ENCODE data around the gene GRK2.

GRK2 gene

DNA sequence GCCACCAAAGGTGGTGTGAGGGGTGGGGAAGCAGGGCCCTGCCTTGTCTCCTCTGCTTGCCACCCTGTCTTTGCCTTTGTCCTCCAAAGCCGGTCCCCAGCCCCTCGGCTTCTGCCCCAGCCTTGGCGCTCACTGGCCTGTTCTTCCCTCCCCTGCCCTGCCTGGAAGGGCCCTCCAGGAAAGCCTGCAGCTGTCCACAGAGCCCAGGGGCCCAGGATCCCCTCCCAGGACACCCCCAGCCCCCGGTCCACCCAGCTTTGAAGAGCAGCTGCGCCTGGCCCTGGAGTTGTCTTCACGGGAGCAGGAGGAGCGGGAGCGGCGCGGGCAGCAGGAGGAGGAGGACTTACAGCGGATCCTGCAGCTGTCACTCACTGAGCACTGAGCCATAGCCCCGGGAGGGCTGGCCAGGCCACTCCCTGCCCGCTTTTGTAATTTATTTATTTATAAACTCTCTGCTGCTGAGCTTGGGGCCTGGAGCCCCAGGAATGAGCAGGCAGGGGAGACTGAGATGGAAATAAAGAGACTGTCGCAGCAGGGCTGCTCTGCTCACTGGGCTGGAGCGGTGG lies 35.8 kb downstream of the GRK2 start:
- no peak for DNase-seq

DNA sequence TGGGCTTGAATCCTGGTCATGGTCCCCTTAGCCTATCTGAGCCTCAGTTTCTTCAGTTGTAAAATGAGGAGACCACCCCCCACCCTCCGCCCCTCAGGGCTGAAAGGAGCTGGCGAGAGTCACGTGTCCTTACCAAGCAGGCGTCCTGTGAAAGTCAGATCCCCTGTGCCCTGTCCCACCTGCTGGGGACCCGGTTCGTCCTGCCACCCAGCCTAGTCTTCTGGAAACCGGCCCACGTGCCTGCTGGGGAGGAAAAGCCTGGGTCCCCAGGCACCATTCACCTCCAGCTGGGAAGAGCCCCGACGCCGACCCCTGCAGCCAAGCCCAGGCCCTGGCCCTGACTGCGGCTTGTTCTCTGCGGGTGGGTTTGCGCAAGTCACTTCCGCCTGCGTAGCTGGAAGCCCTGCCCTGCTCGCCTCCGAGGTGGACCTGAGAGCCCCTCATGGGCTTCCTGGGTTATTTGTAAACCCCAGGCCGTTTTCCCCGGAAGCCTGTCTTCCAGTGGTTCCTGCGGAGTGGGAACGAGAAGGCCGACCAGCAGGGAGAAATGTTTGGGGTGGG lies 36.4 kb downstream of the GRK2 start:
- DNase-seq, result no peak

DNA sequence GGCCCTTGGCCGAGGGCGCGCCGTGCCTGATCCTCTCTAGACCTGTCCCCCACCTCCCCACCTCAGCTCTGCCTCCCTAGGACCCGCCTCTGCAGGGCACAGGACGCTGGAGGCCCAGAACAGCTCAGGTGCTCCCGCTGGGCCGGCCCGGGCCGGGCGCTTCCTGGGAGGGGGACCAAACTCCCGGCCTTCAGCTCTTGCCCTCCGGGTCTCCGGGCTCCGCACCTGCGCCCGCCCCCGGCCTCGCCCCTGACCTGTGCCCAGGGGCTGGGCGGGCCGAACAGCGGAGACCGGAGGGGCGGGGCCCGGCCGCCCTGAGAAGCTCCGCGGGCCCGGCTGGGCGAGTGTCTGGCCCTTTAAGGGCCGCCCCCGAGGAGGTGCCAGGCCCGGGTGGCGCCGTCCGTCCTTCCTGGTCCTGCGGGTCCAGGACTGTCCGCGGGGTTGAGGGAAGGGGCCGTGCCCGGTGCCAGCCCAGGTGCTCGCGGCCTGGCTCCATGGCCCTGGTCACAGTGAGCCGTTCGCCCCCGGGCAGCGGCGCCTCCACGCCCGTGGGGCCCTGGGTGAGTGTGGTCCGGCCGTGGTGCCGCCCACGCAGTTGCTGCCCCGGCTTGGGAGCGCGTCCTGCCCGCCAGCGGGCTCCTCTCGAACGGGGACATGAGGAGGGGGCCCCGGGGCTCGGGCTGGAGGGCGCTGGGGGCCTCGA lies 37.0 kb downstream of the GRK2 start, which contains the start of gene SSH3:
Gene SSH3, plus strand, starts transcription at position 399 of the 703 bp plus-strand sequence. Its CDS starts 96 bp downstream, at position 495.
- peak; percentile 75 for DNase-seq

DNA sequence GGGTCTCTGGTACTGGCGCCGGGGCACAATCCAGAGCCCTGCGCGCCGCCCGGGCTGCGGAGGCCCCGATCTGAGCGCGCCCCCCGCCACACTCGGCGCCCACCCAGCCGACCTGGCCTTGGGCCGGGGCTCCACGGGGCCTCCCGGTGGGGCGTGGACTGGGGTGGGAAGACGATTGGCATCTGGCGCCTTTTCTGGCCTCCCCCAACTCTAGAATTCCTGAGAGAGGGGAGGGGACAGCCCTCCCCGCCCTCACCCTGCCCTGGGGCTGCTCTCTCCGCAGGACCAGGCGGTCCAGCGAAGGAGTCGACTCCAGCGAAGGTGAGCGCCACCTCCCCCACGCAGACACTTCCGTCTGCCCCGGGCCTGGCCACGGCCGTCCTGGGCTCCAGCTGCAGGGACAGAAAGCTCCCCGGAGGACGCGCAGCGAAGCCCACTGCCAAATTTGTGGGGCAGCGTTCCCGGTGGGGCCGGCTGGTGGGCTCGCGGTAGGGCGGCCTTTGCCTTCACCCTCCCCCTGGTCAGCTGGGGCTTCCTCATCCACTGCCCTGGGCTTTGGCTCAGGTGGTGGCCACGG lies 37.6 kb downstream of the GRK2 start:
- no peak for DNase-seq

DNA sequence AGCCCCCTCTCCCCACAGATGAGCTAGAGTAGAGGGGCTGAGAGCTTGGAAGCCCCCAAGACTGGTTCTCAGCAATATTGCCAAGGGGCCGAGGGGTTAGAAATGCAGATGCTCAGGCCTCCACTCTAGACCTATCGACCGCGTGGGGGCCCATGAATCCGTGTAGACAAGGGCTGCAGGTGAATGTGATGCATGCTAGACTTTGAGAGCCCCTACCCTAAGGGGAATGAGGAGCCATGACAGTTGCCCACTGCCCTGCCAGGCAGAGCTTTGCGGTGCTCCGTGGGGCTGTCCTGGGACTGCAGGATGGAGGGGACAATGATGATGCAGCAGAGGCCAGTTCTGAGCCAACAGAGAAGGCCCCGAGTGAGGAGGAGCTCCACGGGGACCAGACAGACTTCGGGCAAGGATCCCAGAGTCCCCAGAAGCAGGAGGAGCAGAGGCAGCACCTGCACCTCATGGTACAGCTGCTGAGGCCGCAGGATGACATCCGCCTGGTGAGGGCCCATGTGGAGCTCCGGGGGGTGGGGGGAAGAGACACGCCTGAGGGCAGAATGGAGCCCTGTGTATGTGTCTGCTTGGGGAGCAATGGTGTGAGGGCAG lies 38.3 kb downstream of the GRK2 start:
- DNase-seq, result no peak

DNA sequence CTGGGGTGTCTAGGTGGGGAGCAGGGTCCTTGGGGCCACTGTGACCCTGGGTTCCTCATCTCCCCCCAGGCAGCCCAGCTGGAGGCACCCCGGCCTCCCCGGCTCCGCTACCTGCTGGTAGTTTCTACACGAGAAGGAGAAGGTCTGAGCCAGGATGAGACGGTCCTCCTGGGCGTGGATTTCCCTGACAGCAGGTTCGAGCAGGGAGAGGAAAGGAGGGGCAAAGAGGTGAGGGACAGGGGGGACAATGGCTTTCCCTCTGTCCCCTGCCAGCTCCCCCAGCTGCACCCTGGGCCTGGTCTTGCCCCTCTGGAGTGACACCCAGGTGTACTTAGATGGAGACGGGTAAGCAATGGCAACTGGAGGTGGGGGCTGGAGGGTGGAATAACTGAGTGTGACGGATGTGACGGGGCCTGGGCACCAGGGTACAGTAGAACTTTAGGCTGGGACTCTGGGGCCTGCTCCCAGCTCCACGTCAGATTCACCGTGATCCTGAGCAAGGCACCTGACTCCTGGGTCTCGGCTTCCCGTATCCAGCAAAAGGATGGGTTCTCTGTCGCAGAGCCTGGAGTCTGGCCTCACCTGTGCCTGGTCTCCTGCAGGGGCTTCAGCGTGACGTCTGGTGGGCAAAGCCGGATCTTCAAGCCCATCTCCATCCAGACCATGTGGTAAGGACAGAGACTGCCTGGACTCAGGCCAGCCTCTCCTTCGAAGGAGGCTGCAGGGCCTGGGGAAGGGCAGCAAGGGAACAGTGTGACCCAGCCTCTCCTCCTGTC lies 40.7 kb downstream of the GRK2 start:
- DNase-seq, result no peak

DNA sequence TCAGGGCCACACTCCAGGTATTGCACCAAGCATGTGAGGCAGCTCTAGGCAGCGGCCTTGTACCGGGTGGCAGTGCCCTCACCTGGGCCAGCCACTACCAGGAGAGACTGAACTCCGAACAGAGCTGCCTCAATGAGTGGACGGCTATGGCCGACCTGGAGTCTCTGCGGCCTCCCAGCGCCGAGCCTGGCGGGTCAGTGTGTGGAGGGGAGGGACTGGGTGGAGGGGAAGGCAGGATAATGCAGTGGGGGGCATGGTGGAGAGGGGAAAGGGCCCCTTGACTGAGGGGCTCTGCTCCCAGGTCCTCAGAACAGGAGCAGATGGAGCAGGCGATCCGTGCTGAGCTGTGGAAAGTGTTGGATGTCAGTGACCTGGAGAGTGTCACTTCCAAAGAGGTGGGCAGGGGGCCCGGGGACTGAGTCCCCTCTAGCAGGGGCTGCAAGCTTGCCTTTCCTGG lies 41.3 kb downstream of the GRK2 start:
- DNase-seq, result no peak

DNA sequence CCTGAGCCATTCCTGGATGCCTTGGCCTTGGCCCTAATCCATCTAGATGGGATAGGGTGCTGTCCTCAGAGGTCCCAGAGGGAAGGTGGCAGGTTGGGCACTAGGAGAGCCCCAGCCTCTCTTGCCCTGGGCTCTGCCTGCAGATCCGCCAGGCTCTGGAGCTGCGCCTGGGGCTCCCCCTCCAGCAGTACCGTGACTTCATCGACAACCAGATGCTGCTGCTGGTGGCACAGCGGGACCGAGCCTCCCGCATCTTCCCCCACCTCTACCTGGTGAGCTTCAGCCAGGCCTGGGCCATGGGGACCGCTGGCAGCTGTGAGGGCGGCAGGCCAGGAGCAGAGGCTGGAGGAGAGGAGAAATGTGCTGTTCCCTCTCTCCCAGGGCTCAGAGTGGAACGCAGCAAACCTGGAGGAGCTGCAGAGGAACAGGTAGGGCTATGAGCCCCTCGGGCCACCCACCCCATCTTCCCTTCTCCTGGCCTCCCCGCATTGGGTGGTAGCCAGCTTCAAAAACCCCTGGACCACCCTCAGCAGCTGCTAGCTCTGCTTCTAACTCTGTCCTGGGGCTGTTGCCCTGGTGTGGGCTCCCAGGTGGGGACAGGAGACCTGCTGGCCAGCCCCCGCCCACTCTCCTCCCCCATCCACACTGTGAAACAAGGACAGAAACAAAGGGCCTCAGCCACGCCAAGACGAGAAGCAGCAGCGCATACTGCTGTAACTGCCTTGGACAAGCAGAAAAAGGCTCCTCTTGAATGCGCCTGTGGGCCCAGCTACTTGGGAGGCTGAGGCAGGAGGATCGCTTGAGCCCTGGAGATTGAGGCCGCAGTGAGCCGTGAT lies 42.0 kb downstream of the GRK2 start:
- no peak for DNase-seq

DNA sequence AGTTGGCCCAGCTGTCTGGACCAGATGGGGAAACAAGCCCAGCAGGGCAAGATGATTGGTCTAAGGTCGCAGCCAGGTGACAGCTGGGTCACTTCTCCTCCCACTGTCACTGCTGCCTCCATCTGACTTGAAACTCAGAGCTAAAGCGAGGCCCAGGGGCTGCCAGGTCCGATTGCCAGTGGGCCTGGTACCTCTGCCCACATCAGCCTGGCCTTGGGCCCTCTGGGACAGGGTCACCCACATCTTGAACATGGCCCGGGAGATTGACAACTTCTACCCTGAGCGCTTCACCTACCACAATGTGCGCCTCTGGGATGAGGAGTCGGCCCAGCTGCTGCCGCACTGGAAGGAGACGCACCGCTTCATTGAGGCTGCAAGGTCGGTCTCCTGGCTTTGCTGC lies 42.9 kb downstream of the GRK2 start:
- no peak for DNase-seq

DNA sequence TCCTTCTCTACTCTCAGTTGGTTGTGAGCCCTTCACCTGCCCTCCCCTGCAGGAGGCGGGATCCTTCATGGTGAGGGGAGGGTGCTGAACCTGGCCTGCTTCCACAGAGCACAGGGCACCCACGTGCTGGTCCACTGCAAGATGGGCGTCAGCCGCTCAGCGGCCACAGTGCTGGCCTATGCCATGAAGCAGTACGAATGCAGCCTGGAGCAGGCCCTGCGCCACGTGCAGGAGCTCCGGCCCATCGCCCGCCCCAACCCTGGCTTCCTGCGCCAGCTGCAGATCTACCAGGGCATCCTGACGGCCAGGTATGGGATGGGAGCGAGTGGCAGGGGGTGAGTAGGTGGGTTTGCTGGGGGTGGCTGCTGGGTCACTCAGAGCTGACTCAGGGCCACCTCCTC lies 43.4 kb downstream of the GRK2 start:
- DNase-seq, result no peak

DNA sequence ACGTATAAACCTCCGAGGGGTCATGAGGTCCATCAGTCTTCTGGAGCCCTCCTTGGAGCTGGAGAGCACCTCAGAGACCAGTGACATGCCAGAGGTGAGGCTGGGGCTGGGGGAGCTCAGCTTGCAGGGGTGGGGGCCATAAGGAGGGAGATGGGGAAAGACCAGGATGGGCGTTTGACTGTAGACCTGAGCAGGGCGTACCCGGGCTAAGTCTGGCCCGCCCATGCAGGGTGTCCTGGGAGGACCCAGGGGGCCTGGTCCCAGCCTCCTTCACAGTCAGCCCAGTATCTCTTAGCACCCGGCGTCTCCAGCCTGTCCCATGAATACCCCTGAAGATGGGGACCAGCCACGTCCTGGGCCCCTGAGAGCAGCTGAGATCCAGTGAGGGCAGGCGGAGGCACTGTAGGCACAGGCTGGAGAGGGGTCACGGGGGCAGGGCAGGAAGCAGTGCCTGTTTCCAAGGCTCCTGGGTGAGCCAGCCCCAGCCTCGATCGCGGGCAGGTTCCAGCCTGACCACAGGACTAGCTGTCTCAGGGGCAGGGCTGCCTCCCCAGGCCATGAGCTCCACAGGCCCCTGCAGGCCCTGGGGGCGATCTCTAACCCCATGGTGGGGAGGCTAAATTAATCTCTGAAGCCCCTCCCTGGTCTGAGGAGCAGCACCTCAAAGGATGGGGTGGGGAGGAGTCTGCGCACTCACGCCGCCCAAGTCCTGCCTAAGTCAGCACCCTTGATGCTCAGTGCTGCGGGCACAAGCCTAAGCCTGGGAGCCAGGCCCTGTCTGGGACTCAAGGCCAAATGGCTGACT lies 44.2 kb downstream of the GRK2 start:
- no peak for DNase-seq

DNA sequence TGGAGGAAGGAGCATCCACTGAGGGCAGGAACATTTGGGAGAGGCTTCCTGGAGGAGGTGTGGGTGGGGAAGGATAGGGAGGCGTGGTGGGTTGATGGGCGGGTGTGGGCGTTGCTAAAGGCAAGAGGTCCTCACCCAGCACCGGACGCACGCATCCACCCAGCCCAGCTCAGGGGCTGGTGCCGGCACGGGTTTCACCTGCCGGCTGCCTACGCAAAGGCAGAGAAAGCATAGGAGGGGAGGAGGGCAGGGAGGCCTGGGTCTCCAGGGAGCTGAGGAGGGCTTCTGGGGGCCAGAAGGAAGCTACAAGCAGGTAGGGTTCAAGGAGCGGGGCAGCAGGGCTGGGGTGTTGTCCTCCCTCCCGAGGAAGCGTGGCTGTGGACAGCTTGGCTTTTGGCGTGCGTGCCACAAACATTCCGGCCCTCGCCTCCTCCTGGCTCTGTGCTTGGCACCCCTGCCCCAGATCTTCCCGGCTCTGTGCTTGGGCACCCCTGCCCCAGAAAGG lies 44.8 kb downstream of the GRK2 start:
- DNase-seq, result no peak

DNA sequence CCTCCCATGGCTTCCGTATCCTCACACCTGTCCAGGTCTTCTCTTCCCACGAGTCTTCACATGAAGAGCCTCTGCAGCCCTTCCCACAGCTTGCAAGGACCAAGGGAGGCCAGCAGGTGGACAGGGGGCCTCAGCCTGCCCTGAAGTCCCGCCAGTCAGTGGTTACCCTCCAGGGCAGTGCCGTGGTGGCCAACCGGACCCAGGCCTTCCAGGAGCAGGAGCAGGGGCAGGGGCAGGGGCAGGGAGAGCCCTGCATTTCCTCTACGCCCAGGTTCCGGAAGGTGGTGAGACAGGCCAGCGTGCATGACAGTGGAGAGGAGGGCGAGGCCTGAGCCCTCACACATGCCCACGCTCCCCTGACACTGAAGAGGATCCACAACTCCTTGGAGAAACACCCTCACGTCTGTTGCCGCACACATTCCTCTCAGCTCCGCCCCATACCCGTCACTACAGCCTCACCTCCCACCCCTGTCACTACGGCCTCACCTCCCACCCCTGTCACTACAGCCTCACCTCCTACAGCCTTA lies 45.3 kb downstream of the GRK2 start:
- DNase-seq, result no peak

DNA sequence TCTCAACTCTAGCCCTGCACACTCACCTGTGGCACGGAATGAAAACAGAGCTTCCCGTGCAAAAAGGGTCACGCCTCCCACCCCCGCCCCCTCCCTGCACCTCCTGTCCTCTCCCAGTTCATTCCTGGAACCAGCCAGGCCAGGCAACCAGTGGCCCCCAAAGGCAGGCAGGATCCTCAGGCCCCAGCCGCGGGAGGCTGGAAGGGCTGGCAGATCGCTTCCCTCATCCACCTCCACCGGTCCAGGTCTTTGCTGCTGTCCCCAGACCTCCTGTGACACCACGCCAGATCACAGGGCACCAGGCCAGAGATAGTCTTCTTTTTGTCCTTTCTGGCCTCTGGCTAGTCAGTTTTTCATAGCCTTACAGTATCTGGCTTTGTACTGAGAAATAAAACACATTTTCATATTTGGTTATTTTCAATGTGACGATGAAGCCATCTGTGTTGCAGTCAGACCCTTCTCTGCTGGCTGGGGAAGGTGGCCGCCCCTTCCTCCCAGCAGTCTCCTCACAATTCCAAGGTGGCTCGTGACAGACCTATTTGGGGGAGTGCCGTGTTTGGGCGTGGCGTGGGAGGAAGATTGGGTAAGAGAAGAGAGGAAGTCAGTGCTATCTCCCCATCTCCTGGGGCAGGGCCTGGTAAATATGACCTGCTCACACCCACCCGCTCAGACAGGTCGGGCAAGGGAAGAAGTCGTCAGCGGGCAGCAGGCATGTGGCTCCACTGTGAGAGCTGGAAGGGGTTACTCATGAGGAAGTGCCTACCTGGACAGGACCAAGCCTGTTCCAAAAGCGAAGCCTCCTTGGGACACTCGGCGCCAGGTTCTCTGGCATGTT lies 46.1 kb downstream of the GRK2 start:
- DNase-seq, result no peak

DNA sequence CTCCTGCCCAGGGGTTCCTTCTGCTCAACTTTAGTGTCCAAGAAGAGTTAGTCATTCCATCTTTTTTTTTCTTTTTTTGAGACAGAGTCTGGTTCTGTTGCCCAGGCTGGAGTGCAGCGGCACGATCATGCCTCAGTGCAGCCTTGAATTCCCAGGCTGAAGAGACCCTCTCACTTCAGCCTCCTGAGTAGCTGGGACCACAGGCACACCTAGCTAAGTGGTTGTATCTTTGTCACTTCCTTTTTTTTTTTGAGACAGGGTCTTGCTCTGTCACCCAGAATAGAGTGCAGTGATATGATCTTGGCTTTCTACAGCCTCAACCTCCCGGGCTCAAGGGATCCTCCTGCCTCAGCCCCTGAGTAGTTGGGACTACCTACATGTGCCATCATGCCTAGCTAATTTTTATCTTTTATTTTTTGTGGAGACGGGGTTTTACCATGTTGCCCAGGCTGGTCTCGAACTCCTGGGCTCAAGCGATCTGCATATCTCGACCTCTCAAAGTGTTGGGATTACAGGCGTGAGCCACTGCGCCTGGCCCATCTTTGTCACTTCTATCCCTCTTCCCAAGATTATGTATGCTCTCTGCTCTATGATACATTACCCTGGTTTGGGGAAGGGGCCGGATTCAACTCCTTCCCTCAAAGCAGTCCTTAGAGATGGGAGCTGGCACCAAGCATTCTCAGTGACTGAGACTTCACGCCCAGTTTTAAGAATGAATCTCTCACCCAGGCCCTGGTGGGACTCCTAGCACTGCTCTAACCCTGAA lies 47.0 kb downstream of the GRK2 start:
- no peak for DNase-seq

DNA sequence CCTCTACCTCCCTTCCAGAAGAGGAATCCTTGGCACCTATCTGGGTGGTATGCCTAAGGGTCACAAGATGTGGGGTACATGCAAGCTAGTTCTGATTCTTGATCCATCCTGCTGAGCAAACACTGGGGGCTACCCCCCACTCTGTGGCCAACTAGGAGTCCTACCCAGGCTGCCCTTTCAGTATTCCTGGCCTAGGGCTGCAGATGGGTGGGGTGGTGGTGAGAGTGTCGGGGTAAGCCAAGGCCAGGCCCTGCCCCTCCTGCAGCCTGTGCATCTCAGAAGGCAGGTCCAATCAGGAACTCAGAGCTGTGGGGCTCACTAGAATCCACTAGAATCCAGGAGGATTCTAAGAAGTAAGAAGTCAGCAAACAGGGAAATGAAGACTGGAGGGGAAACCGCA lies 47.9 kb downstream of the GRK2 start:
- DNase-seq, result no peak

DNA sequence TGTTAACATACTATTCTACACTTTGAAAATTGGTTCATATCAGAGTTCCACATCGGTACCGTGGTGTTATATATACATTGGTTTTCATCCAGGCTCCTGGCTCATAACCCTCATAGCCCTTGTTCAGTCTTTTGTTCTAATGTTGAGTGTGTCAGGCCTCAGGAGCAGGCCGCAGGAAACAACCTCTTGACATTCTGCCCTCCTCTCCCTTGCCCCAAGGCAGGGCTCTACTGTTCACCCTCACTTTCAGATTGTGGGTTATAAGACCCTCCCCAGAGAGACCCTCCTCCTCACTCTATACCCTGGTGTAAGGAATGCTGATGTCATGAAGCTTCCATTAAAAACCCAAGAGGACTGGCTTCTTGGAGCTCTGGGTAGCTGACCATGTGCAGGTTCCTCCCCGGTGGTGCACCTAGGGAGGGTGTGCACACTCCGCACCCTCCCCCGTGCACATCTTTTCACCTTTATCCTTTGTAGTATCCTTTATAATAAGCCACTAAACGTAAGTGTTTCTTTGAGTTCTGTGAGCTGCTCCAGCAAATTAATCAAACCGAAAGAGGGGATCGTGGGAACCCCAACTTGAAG lies 49.1 kb downstream of the GRK2 start:
- DNase-seq, result no peak

DNA sequence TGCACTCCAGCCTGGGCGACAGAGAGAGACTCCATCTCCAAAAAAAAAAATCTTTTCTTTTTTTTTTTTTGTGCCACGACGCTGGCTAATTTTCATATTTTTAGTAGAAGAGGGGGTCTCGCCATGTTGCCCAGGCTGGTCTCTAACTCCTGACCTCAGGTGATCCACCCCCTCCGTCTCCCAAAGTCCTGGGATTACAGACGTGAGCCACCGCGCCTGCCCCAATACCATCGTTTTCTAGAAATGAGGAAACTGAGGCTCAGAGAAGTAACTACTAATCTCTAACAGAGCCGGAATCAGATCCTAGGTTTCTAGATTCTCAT lies 50.6 kb downstream of the GRK2 start:
- no peak for DNase-seq
